MM.1S (cell line): Measurements from ENCODE around the gene SMCO4.

Experiments
- DNase-seq: peaks from one replicate; pipeline ENCODE4 v3.0.0-alpha.2; 2015
- H2AFZ ChIP-seq: fragments of 300-600 bp; sonication (generic); 2 replicates; pipeline ENCODE4 v1.6.0; 2016; ENCODE audit warnings: antibody characterized with exemption, low read length
- H3F3A ChIP-seq: fragments of 300-600 bp; sonication (generic); 2 replicates; pipeline ENCODE4 v1.6.1; 2016; ENCODE audit warnings: mild to moderate bottlenecking, antibody characterized with exemption, low read length, moderate library complexity, mixed read lengths; ENCODE audit not compliant: insufficient read depth
- H3K27ac ChIP-seq: fragments of 300-600 bp; sonication (generic); 2 replicates; pipeline ENCODE4 v1.5.1; 2016; ENCODE audit warnings: mild to moderate bottlenecking, low read length
- H3K27me3 ChIP-seq: fragments of 300-600 bp; sonication (generic); replicated peaks from 2 replicates; pipeline ENCODE4 v1.6.0; 2016; ENCODE audit warnings: low read length; ENCODE audit not compliant: insufficient read depth
- H3K36me3 ChIP-seq: fragments of 300-600 bp; sonication (generic); replicated peaks from 2 replicates; pipeline ENCODE4 v1.6.1; 2016; ENCODE audit warnings: mild to moderate bottlenecking, low read length, mixed read lengths; ENCODE audit not compliant: insufficient read depth
- H3K4me1 ChIP-seq: fragments of 300-600 bp; sonication (generic); 2 replicates; pipeline ENCODE4 v1.6.1; 2016; ENCODE audit warnings: low read length, mixed read lengths
- H3K4me2 ChIP-seq: fragments of 300-600 bp; sonication (generic); 2 replicates; pipeline ENCODE4 v1.6.0; 2016; ENCODE audit warnings: low read depth, low read length
- H3K4me3 ChIP-seq: fragments of 300-600 bp; sonication (generic); 2 replicates; pipeline ENCODE4 v1.5.1; 2016; ENCODE audit warnings: low read length, mixed read lengths
- H3K79me2 ChIP-seq: fragments of 300-600 bp; sonication (generic); 2 replicates; pipeline ENCODE4 v1.6.1; 2016; ENCODE audit warnings: mixed run types, low read length, mixed read lengths
- H3K9ac ChIP-seq: fragments of 300-600 bp; sonication (generic); 2 replicates; pipeline ENCODE4 v1.6.1; 2016; ENCODE audit warnings: low read length, mixed read lengths
- H3K9me2 ChIP-seq: fragments of 300-600 bp; sonication (generic); replicated peaks from 2 replicates; pipeline ENCODE4 v1.6.1; 2016; ENCODE audit warnings: mild to moderate bottlenecking, low read length, mixed read lengths; ENCODE audit not compliant: insufficient read depth
- H3K9me3 ChIP-seq: fragments of 300-600 bp; sonication (generic); replicated peaks from 2 replicates; pipeline ENCODE4 v1.6.1; 2016; ENCODE audit warnings: mild to moderate bottlenecking, low read length, mixed read lengths; ENCODE audit not compliant: insufficient read depth
- H4K20me1 ChIP-seq: fragments of 300-600 bp; sonication (generic); 2 replicates; pipeline ENCODE4 v1.6.1; 2016; ENCODE audit warnings: mild to moderate bottlenecking, low read length, moderate library complexity, mixed read lengths; ENCODE audit not compliant: insufficient read depth
- EZH2 ChIP-seq: fragments of 300-600 bp; sonication (generic); optimal IDR thresholded peaks from 2 replicates; pipeline ENCODE3; 2017; ENCODE audit warnings: low read depth, mild to moderate bottlenecking, antibody characterized with exemption, low read length, mixed read lengths
- EZH2phosphoT487 ChIP-seq: fragments of 300-600 bp; sonication (generic); IDR thresholded peaks from 2 replicates; pipeline ENCODE4 v1.6.1; 2018; ENCODE audit warnings: antibody characterized with exemption, low read length
- TF ChIP-seq, protein P1 (sequence below): fragments of 300-600 bp; sonication (generic); IDR thresholded peaks from 2 replicates; pipeline ENCODE4 v1.5.1; 2016; ENCODE audit warnings: antibody characterized with exemption, low read length, mixed read lengths

The SMCO4 gene

DNA sequence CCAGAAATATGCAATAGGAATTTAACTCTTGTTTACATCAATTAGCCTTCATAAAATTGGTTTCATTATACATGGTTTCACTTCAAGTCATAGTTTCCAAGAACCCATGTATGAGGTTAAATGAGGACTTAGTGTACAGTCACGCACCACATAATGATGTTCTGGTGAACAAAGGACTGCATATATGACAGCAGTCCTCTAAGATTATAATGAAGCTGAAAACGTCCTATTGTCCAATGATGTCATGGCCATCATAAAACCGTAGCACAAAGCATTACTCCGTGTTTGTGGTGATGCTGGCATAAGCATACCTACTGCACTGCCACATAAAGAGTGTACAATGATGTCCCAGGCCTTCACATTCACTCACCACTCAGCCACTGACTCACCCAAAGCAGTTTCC, 31.1 kb downstream of the SMCO4 start:
- H3K27me3 ChIP-seq = no peaks in the 10 kb centered on the region
- H3K27ac ChIP-seq = no peak overlapping the region
- H2AFZ ChIP-seq = no peak overlapping the region
- no peaks in the 10 kb centered on the region for H4K20me1 ChIP-seq
- no peaks in the 10 kb centered on the region for H3K79me2 ChIP-seq
- no peak for DNase-seq
- H3K4me2 ChIP-seq = no peak overlapping the region
- no peak overlapping the region for H3K9ac ChIP-seq
- no peaks in the 10 kb centered on the region for H3K4me1 ChIP-seq
- no peak overlapping the region for H3K4me3 ChIP-seq
- no peak for TF ChIP-seq EZH2phosphoT487
- no peak for TF ChIP-seq EZH2
- TF ChIP-seq, protein P1, sequence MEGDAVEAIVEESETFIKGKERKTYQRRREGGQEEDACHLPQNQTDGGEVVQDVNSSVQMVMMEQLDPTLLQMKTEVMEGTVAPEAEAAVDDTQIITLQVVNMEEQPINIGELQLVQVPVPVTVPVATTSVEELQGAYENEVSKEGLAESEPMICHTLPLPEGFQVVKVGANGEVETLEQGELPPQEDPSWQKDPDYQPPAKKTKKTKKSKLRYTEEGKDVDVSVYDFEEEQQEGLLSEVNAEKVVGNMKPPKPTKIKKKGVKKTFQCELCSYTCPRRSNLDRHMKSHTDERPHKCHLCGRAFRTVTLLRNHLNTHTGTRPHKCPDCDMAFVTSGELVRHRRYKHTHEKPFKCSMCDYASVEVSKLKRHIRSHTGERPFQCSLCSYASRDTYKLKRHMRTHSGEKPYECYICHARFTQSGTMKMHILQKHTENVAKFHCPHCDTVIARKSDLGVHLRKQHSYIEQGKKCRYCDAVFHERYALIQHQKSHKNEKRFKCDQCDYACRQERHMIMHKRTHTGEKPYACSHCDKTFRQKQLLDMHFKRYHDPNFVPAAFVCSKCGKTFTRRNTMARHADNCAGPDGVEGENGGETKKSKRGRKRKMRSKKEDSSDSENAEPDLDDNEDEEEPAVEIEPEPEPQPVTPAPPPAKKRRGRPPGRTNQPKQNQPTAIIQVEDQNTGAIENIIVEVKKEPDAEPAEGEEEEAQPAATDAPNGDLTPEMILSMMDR = no peak
- H3K36me3 ChIP-seq = no peaks in the 10 kb centered on the region
- no peaks in the 10 kb centered on the region for H3K9me2 ChIP-seq
- no peaks in the 10 kb centered on the region for H3K9me3 ChIP-seq
- H3F3A ChIP-seq = no peaks in the 10 kb centered on the region

DNA sequence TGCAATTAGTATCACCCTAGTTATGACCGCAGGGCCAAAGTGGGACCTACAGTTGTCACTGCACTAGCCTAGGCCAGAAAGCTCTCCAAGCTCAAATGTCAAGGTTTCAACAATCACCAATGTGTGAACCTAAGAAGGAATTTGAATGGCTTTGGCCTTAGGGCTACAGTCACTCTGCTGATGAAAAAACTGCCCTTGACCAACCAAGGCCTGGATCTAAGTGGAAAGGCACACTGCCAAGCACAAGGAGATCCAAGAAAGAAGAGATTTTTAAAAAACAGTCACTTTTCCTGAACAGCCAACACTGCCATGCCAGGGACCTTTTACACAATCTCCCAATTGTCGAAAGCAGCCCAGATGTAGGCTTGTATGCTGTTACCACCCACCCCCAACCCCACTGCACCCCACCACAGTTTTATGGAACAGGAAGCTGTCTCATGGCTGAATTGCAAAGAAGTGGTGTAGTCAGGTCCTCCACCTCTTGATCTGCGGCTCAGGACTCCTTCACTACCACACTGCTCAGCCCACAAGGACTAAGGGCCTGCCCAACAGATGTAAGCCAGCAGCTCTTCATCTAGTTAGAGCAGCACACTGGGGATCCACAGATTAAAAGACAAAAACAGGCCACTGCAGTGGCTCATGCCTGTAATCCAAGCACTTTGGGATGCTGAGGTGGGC, 32.9 kb downstream of the SMCO4 start:
- TF ChIP-seq, protein P1 = no peak
- TF ChIP-seq EZH2phosphoT487 (no peak), EZH2 (no peak)
- Histone ChIP-seq H3K4me1 (no peaks in the 10 kb centered on the region), H3K4me3 (no peak overlapping the region), H3K9me2 (no peaks in the 10 kb centered on the region), H3K9ac (no peak overlapping the region), H3K4me2 (no peak overlapping the region), H4K20me1 (no peaks in the 10 kb centered on the region), H2AFZ (no peak overlapping the region), H3K36me3 (no peaks in the 10 kb centered on the region), H3K27ac (no peak overlapping the region), H3K9me3 (no peaks in the 10 kb centered on the region), H3F3A (no peaks in the 10 kb centered on the region), H3K79me2 (no peaks in the 10 kb centered on the region), H3K27me3 (no peaks in the 10 kb centered on the region)
- no peak for DNase-seq

DNA sequence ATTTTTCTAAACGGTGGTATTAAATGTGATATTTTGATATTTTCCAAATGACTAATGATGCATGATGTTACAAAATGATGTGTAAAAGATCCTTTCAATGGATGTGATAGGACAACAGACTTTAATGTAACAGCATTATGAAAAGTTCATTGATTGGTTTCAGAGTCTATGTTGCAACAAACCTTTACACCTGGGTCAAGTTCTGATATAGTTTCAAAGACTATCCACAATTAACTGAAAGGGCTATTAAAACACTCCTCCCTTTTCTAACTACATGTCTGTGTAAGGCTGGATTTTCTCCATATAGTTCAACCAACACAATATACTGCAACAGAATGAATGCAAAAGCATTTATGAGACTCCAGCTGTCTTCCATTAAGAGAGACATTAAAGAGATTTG, 35.7 kb downstream of the SMCO4 start:
- Histone ChIP-seq H3K4me2 (no peak overlapping the region), H3F3A (no peaks in the 10 kb centered on the region), H2AFZ (no peak overlapping the region), H3K27me3 (no peaks in the 10 kb centered on the region), H3K4me1 (no peaks in the 10 kb centered on the region), H3K4me3 (no peak overlapping the region), H4K20me1 (no peaks in the 10 kb centered on the region), H3K36me3 (no peaks in the 10 kb centered on the region), H3K9me2 (no peaks in the 10 kb centered on the region), H3K27ac (no peak overlapping the region), H3K9ac (no peak overlapping the region), H3K9me3 (no peaks in the 10 kb centered on the region), H3K79me2 (no peaks in the 10 kb centered on the region)
- DNase-seq = no peak
- no peak for TF ChIP-seq EZH2phosphoT487
- TF ChIP-seq EZH2 = no peak
- TF ChIP-seq, protein P1 = no peak
